ENCODE measurements around the gene TMEM205. TPM values are rescaled to one million over a fixed set of nuclear protein-coding genes. Genes with fewer than 3 reads are reported as not detected.
"Not testable (repeated sequence)": the region's sequence is repeated elsewhere in the genome, so short reads cannot be mapped to it uniquely, and the experiment has no call there.

TMEM205 gene
- total RNA-seq, 1 donor from 2014 or later = 57.1 TPM

- DNase-seq (ENCODE audit: low read depth, low spot score) = no peak
These were observed 27.3 kb upstream of the TMEM205 start for GRCh38 chr19:11373166-11373884.

- no peak for DNase-seq (ENCODE audit: low read depth, low spot score)
These were observed 24.7 kb upstream of the TMEM205 start for GRCh38 chr19:11370744-11371143.

- DNase-seq (ENCODE audit: low read depth, low spot score) = no peak
These were observed 21.5 kb upstream of the TMEM205 start for GRCh38 chr19:11367528-11367927.

- no peak for DNase-seq (ENCODE audit: low read depth, low spot score)
These were observed 19.6 kb upstream of the TMEM205 start for GRCh38 chr19:11365557-11366117.

- no peak for DNase-seq (ENCODE audit: low read depth, low spot score)
These were observed 18.9 kb upstream of the TMEM205 start for GRCh38 chr19:11364935-11365334.

GRCh38 chr19:11364296-11364904 lies 18.3 kb upstream of the TMEM205 start:
- DNase-seq (ENCODE audit: low read depth, low spot score) = no peak

GRCh38 chr19:11363881-11364280 lies 17.8 kb upstream of the TMEM205 start:
- no peak for DNase-seq (ENCODE audit: low read depth, low spot score)

- no peak for DNase-seq (ENCODE audit: low read depth, low spot score)
These were observed 16.0 kb upstream of the TMEM205 start for GRCh38 chr19:11361771-11362731.

GRCh38 chr19:11361037-11361770 lies 15.1 kb upstream of the TMEM205 start:
- DNase-seq (ENCODE audit: low read depth, low spot score) = no peak

- no peak for DNase-seq (ENCODE audit: low read depth, low spot score)
These were observed 13.4 kb upstream of the TMEM205 start for GRCh38 chr19:11359421-11359820.

- no peak for DNase-seq (ENCODE audit: low read depth, low spot score)
These were observed 10.8 kb upstream of the TMEM205 start for GRCh38 chr19:11356676-11357550.

GRCh38 chr19:11356074-11356397 lies 10.0 kb upstream of the TMEM205 start:
- no peak for DNase-seq (ENCODE audit: low read depth, low spot score)

GRCh38 chr19:11355160-11356073 lies 9.3 kb upstream of the TMEM205 start, which contains the start of gene PLPPR2:
Gene PLPPR2 (plus strand): TSS chr19:11355432. CDS start chr19:11357674, 2,242 bp downstream.
- DNase-seq (ENCODE audit: low read depth, low spot score) = peak; percentile 75

GRCh38 chr19:11354102-11354501 lies 8.0 kb upstream of the TMEM205 start:
- not testable (repeated sequence) for DNase-seq (ENCODE audit: low read depth, low spot score)

- no peak for DNase-seq (ENCODE audit: low read depth, low spot score)
These were observed 3.1 kb upstream of the TMEM205 start for GRCh38 chr19:11349171-11349570.

GRCh38 chr19:11347546-11348039 lies 1.5 kb upstream of the TMEM205 start:
- DNase-seq (ENCODE audit: low read depth, low spot score) = no peak

- no peak for DNase-seq (ENCODE audit: low read depth, low spot score)
These were observed 805 bp downstream of the TMEM205 start for GRCh38 chr19:11345122-11345803.

GRCh38 chr19:11342429-11342828 lies 3.6 kb downstream of the TMEM205 start:
- DNase-seq (ENCODE audit: low read depth, low spot score) = no peak
